ENCODE measurements around the gene PLA2G4F.

PLA2G4F gene

GRCh38 chr15:42155546-42156242, 742 bp downstream of the PLA2G4F start:
- Histone ChIP-seq H3K4me3 (ENCODE audit: low read depth, low read length) (no peak overlapping the region), H3K9me3 (no peaks in the 10 kb centered on the region), H3K27me3 (no peaks in the 10 kb centered on the region), H3K36me3 (peaks cover 22% of the 10 kb centered on the region), H3K4me1 (peaks cover 24% of the 10 kb centered on the region)
- no peak for TF ChIP-seq CTCF (IDR thresholded peaks at IDR 0.05; ENCODE audit: low read depth, low read length)
- DNase-seq: peak; percentile 33

GRCh38 chr15:42154956-42155355, 1.5 kb downstream of the PLA2G4F start:
- Histone ChIP-seq H3K4me3 (ENCODE audit: low read depth, low read length) (no peak overlapping the region), H3K27me3 (no peaks in the 10 kb centered on the region), H3K9me3 (no peaks in the 10 kb centered on the region), H3K4me1 (peaks cover 24% of the 10 kb centered on the region), H3K36me3 (peaks cover 16% of the 10 kb centered on the region)
- no peak for DNase-seq
- TF ChIP-seq CTCF (IDR thresholded peaks at IDR 0.05; ENCODE audit: low read depth, low read length): no peak

GRCh38 chr15:42154212-42154941, 2.1 kb downstream of the PLA2G4F start:
- no peaks in the 10 kb centered on the region for H3K9me3 ChIP-seq
- no peak for TF ChIP-seq CTCF (IDR thresholded peaks at IDR 0.05; ENCODE audit: low read depth, low read length)
- H3K4me3 ChIP-seq (ENCODE audit: low read depth, low read length): no peak overlapping the region
- H3K27me3 ChIP-seq: no peaks in the 10 kb centered on the region
- H3K4me1 ChIP-seq: peaks cover 24% of the 10 kb centered on the region
- H3K36me3 ChIP-seq: peaks cover 10% of the 10 kb centered on the region
- DNase-seq: no peak

- Histone ChIP-seq H3K36me3 (peaks cover 5% of the 10 kb centered on the region), H3K4me1 (peaks cover 21% of the 10 kb centered on the region), H3K9me3 (no peaks in the 10 kb centered on the region), H3K27me3 (no peaks in the 10 kb centered on the region), H3K4me3 (ENCODE audit: low read depth, low read length) (no peak overlapping the region)
- no peak for DNase-seq
- TF ChIP-seq CTCF (IDR thresholded peaks at IDR 0.05; ENCODE audit: low read depth, low read length): no peak
These were observed 2.6 kb downstream of the PLA2G4F start for GRCh38 chr15:42153874-42154211.

- TF ChIP-seq CTCF (IDR thresholded peaks at IDR 0.05; ENCODE audit: low read depth, low read length): no peak
- Histone ChIP-seq H3K27me3 (no peaks in the 10 kb centered on the region), H3K4me3 (ENCODE audit: low read depth, low read length) (no peak overlapping the region), H3K4me1 (peaks cover 14% of the 10 kb centered on the region), H3K36me3 (no peaks in the 10 kb centered on the region), H3K9me3 (no peaks in the 10 kb centered on the region)
- DNase-seq: no peak
These were observed 3.3 kb downstream of the PLA2G4F start for GRCh38 chr15:42152921-42153698.

Measured in BE2C (cell line).